ENCODE results near the gene ANKLE1. TPM values are rescaled to one million over a fixed set of nuclear protein-coding genes. Genes with fewer than 3 reads are reported as not detected.
"Not testable (repeated sequence)": the region's sequence is repeated elsewhere in the genome, so short reads cannot be mapped to it uniquely, and the experiment has no call there.

Gene ANKLE1
- total and polyA plus RNA-seq, 2 donors (not counting 3 experiments of a cell fraction or from before 2014, with no cell fraction given) = 1.9 to 3.1 TPM

- DNase-seq (ENCODE audit: low read depth, low spot score); H3K27me3 ChIP-seq (ENCODE audit: control insufficient read depth in 2 of 2, insufficient read depth in 2 of 2, low read length in 2 of 2); H3K9me3 ChIP-seq (replicated peaks; ENCODE audit: control insufficient read depth, insufficient read depth, low read length); BruUV-seq (replicated peaks); H4K20me1 ChIP-seq (replicated peaks; ENCODE audit: control insufficient read depth, extremely low read depth, insufficient read depth, low read length); FAIRE-seq; H3K27ac ChIP-seq (ENCODE audit: insufficient read depth, low read depth, low read length); intact Hi-C loops (cut with micrococcal nuclease); H3K9ac ChIP-seq (replicated peaks; ENCODE audit: extremely low read depth, insufficient read depth, low read length); H3K36me3 ChIP-seq (ENCODE audit: control insufficient read depth in 2 of 2, extremely low read depth in 1 of 2, insufficient read depth in 2 of 2, low read length in 2 of 2); H3K4me3 ChIP-seq (replicated peaks in 1 of 3; ENCODE audit: insufficient read depth in 1 of 3, low read depth in 1 of 3, low read length in 3 of 3); H3K4me2 ChIP-seq (ENCODE audit: insufficient read depth, low read length); dilution Hi-C loops (cut with MboI; ENCODE audit: extremely low pct_ligation_motif_present, low sequenced_read_pairs); H2AFZ ChIP-seq (ENCODE audit: low read depth, low read length); H3K79me2 ChIP-seq (ENCODE audit: control insufficient read depth, insufficient read depth, low read length); H3K9me1 ChIP-seq (replicated peaks; ENCODE audit: control insufficient read depth, extremely low read depth, insufficient read depth, low read length); POLR2A ChIA-PET: not testable (repeated sequence)
- H3K4me1 ChIP-seq (ENCODE audit: control insufficient read depth, extremely low read depth, insufficient read depth, low read length) = peaks cover 12% of the 10 kb centered on the region
- CTCF ChIA-PET = interaction anchor here (4.4 kb wide), 1 partner anchor 9 kb away, joined by 70 read pairs; the partner anchor contains the start of genes ABHD8 and MRPL34
Measured at GRCh38 chr19:17295551-17295950, 13.8 kb downstream of the ANKLE1 start.

- CTCF ChIA-PET = interaction anchor here (0.7 to 1.6 kb wide), 2 partner anchors 9 to 32 kb away, joined by 3 to 10 read pairs; partner anchors contain the start of gene MRPL34
- peaks cover 0 to 3% of the 10 kb centered on the region in 2 experiments for H3K36me3 ChIP-seq (ENCODE audit: control insufficient read depth in 2 of 2, extremely low read depth in 1 of 2, insufficient read depth in 2 of 2, low read length in 2 of 2)
- H3K27ac ChIP-seq (ENCODE audit: insufficient read depth, low read depth, low read length) = no peak overlapping the region
- no peaks in the 10 kb centered on the region for H4K20me1 ChIP-seq (replicated peaks; ENCODE audit: control insufficient read depth, extremely low read depth, insufficient read depth, low read length)
- no peak overlapping the region for H3K4me2 ChIP-seq (ENCODE audit: insufficient read depth, low read length)
- dilution Hi-C loops (cut with MboI; ENCODE audit: extremely low pct_ligation_motif_present, low sequenced_read_pairs) (no loop called here), intact Hi-C loops (cut with micrococcal nuclease) (no loop called here)
- POLR2A ChIA-PET = no interaction called here
- no peak overlapping the region for H3K9ac ChIP-seq (replicated peaks; ENCODE audit: extremely low read depth, insufficient read depth, low read length)
- DNase-seq (ENCODE audit: low read depth, low spot score) (peak; percentile 61), FAIRE-seq (peak; percentile 84)
- no peaks in the 10 kb centered on the region for H3K9me1 ChIP-seq (replicated peaks; ENCODE audit: control insufficient read depth, extremely low read depth, insufficient read depth, low read length)
- no peaks in the 10 kb centered on the region for H3K79me2 ChIP-seq (ENCODE audit: control insufficient read depth, insufficient read depth, low read length)
- peaks cover 12% of the 10 kb centered on the region for H3K4me1 ChIP-seq (ENCODE audit: control insufficient read depth, extremely low read depth, insufficient read depth, low read length)
- TF ChIP-seq JUN (IDR thresholded peaks at IDR 0.05; ENCODE audit: borderline replicate concordance, insufficient read depth, insufficient read length, low read depth) (peak; percentile 33), GATA2 (IDR thresholded peaks at IDR 0.05; ENCODE audit: insufficient read depth, insufficient read length, low read depth, low read length) (peak; percentile 70), POLR2A (IDR thresholded peaks at IDR 0.05; ENCODE audit: low read depth, low read length) (no peak), EZH2 (IDR thresholded peaks at IDR 0.05; ENCODE audit: borderline replicate concordance, low read depth, low read length, severe bottlenecking) (no peak), FOS (IDR thresholded peaks at IDR 0.05; ENCODE audit: borderline replicate concordance, insufficient read depth, low read length) (peak; percentile 62), CTCF (IDR thresholded peaks at IDR 0.05; ENCODE audit: extremely low read depth in 1 of 2, insufficient read depth in 1 of 2, low read depth in 1 of 2, low read length in 2 of 2) (no peak), MYC (IDR thresholded peaks at IDR 0.05; ENCODE audit: low read depth, low read length) (no peak), POLR2AphosphoS5 (IDR thresholded peaks at IDR 0.05; ENCODE audit: insufficient read depth, low read depth, low read length) (peak; percentile 31), MAX (IDR thresholded peaks at IDR 0.05; ENCODE audit: insufficient read depth, insufficient read length) (no peak)
- no peaks in the 10 kb centered on the region for H3K9me3 ChIP-seq (replicated peaks; ENCODE audit: control insufficient read depth, insufficient read depth, low read length)
- H3K4me3 ChIP-seq (replicated peaks in 1 of 3; ENCODE audit: insufficient read depth in 1 of 3, low read depth in 1 of 3, low read length in 3 of 3) = no peak overlapping the region
- BruUV-seq (replicated peaks) = no TSS peak
- no peak overlapping the region for H2AFZ ChIP-seq (ENCODE audit: low read depth, low read length)
- H3K27me3 ChIP-seq (ENCODE audit: control insufficient read depth in 2 of 2, insufficient read depth in 2 of 2, low read length in 2 of 2) = no peaks in the 10 kb centered on the region
Measured at GRCh38 chr19:17296273-17296672, 14.6 kb downstream of the ANKLE1 start.
